ENCODE results near the gene ANKS1B.
"Not testable (repeated sequence)": the region's sequence is repeated elsewhere in the genome, so short reads cannot be mapped to it uniquely, and the experiment has no call there.

Gene ANKS1B

DNA sequence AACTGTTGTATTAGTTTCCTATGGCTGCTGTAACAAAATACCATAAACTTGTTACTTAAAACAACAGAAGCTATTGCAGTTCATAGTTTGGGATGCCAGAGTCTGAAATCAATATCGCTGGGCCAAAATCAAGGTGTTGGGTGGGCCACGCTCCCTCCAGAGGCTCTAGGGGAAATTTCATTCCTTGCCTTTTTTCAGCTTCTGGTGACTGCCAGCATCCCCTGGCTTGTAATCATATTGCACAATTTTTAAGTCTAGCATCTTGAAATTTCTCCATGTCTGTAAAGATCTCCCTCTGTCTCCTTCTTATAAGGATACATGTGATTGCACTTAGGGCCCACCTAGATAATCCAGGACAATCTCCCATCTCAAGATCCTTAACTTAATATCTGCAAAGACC is 386.0 kb downstream of the ANKS1B start:
- DNase-seq (ENCODE audit: low read depth in 1 of 2, low spot score in 1 of 2), result no peak

GRCh38 chr12:99596762-99597161 is 388.0 kb downstream of the ANKS1B start:
- DNase-seq (ENCODE audit: low read depth in 1 of 2, low spot score in 1 of 2), result no peak

- DNase-seq (ENCODE audit: low read depth in 1 of 2, low spot score in 1 of 2), result not testable (repeated sequence)
Observed at GRCh38 chr12:99577125-99577524, 407.6 kb downstream of the ANKS1B start.

GRCh38 chr12:99573980-99574379 is 410.8 kb downstream of the ANKS1B start:
- no peak for DNase-seq (ENCODE audit: low read depth in 1 of 2, low spot score in 1 of 2)

DNA sequence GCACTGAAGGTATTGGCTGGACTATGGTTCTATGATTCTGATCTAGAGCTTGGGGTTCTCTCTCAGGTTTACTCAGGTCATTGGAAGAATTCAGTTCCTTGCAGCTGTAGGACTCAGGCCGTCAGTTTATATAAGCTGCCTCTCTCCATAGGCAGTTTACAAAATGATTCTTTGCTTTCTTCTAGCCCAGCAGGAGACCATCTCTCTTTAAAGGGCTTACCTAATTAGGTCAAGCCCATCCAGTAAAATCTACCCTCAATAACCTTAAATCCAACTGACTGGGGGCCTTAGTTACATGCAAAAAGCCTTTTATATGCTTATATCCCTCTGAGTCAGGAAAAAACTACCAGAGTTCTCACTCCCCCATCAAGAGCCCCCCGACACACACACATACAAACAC is 417.7 kb downstream of the ANKS1B start:
- DNase-seq (ENCODE audit: low read depth in 1 of 2, low spot score in 1 of 2), result no peak

DNA sequence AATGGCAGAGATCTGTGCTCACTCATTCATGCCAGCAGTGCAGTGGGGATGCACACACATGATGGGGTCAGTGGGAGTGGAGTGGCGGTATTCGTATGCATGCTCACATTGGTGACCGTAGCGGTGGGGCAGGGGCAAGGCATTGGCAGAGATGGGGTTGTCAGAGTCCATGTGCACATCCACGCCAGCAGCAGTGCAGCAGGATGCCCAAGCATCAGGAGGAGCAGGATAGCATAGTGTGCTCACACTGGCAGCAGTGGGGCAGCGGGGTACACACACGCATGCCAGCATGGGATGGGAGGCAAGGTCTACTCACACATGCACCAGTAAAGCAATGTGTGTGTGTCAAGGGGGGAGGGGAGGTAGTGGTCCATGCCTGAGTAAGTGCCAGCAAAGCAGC is 426.6 kb downstream of the ANKS1B start:
- DNase-seq (ENCODE audit: low read depth in 1 of 2, low spot score in 1 of 2), result no peak

DNA sequence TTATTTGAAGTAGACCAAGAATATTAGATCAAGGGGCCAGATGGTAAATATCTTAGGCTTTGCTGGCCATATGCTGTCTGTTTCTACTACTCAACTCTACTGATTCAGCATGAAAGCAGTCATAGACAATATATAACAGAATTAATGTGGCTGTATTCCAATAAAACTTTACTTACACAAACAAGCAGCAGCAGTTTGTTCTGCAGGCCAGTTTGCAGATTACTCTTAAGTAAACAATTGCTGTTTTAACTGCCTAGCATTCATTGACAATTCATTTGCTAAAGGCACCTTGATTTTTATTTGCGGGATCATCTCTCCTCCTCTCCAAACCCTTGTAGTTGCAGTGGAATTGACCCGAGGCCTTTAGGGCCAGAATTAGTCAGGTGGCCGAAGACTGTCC is 431.3 kb downstream of the ANKS1B start:
- DNase-seq (ENCODE audit: low read depth in 1 of 2, low spot score in 1 of 2), result no peak

- no peak for DNase-seq (ENCODE audit: low read depth in 1 of 2, low spot score in 1 of 2)
Observed at GRCh38 chr12:99552022-99552421, 432.7 kb downstream of the ANKS1B start.

GRCh38 chr12:99549651-99550050 is 435.1 kb downstream of the ANKS1B start:
- DNase-seq (ENCODE audit: low read depth in 1 of 2, low spot score in 1 of 2), result no peak

- no peak for DNase-seq (ENCODE audit: low read depth in 1 of 2, low spot score in 1 of 2)
Observed at GRCh38 chr12:99549196-99549595, 435.5 kb downstream of the ANKS1B start.

GRCh38 chr12:99544457-99544856 is 440.3 kb downstream of the ANKS1B start:
- no peak for DNase-seq (ENCODE audit: low read depth in 1 of 2, low spot score in 1 of 2)

GRCh38 chr12:99529966-99530365 is 454.8 kb downstream of the ANKS1B start:
- no peak for DNase-seq (ENCODE audit: low read depth in 1 of 2, low spot score in 1 of 2)

DNA sequence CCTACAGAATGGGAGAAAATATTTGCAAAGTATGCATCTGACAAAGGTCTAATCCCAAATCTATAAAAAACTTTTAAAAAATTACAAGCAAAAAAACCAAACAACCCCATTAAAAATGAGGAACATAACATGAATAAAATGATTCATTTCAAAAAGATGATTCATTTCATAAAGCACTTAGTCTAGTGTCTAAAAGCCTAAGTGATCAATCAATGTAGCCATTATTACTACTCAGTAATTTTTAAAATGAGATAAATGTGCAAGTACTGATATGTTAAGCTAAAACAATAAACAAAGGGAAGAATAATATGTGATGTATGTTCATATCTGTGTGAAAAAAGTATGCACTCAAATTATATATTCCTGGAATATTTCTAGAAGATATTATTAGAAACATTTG is 456.3 kb downstream of the ANKS1B start:
- no peak for DNase-seq (ENCODE audit: low read depth in 1 of 2, low spot score in 1 of 2)

- no peak for DNase-seq (ENCODE audit: low read depth in 1 of 2, low spot score in 1 of 2)
Observed at GRCh38 chr12:99523853-99524252, 460.9 kb downstream of the ANKS1B start.

- no peak for DNase-seq (ENCODE audit: low read depth in 1 of 2, low spot score in 1 of 2)
Observed at GRCh38 chr12:99522456-99522855, 462.3 kb downstream of the ANKS1B start.

- DNase-seq (ENCODE audit: low read depth in 1 of 2, low spot score in 1 of 2), result no peak
Observed at GRCh38 chr12:99521664-99522063, 463.1 kb downstream of the ANKS1B start.

DNA sequence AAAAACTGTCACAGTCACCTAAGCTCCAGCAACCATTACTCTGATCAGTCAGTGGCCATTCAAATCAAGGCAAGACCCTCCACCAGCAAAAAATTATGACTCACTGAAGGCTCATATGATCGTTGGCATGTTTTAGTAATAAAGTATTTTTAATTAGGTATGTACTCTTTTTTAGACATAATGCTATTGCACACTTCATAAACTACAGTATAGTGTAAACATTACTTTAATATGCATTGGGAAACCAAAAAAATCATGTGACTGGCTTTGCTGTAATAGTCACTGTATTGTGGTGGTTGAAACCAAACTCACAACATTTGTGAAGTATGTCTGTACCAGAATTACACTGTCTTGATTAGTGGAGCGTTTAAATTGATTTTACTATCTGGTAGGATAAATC is 471.7 kb downstream of the ANKS1B start:
- DNase-seq (ENCODE audit: low read depth in 1 of 2, low spot score in 1 of 2), result no peak

DNA sequence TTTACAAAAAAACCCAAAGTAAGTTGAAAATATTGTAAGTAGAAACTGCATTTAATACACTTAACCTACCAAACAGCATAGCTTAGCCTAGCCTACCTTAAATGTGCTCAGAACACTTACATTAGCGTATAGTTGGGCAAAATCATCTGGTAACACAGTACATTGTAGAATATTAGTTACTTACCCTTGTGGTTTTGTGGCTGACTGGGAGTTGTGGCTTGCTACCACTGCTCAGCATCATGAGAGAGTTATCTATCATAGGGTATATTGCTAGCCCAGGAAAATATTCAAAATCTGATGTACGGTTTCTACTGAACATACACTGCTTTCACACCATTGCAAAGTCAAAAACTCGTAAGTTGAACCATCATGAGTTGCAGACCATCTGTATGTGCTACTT is 478.9 kb downstream of the ANKS1B start:
- no peak for DNase-seq (ENCODE audit: low read depth in 1 of 2, low spot score in 1 of 2)

DNA sequence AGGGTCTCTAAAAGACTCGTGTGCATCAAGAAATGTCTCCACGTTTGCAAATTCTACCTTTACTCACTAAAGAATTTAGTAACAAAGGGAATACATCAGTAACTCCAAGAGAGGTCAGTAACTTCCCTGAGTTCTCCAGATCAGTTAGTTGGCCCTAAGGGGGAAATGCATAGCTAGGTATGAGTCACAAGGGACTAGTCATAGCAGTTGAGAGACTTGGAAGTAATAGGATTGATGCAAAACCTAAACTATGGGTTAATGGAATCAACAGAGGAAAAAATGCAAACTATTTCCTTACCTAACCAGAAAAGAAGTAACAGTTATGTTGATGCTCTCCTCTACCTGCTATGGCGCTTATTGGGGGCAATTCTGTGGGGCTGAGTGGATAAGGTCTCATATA is 486.0 kb downstream of the ANKS1B start:
- no peak for DNase-seq (ENCODE audit: low read depth in 1 of 2, low spot score in 1 of 2)

DNA sequence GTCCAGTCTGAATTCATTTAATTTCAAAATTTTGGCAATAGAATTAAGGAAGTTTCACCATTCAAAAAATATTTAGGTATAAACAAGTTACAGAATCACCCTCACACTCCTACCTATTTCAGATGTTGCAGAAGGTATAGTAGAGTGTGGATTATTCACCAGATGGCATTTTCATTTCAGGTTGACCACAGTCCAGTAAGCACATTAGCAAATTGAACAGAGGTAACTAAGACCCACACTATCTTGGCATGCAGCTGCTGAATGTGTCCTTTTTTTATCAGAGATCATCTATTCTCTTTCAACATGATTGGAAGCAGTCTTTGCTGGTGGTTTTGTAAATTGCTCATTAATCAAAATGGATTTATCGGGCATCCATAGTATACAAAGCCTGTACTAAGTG is 488.9 kb downstream of the ANKS1B start:
- DNase-seq (ENCODE audit: low read depth in 1 of 2, low spot score in 1 of 2), result no peak

DNA sequence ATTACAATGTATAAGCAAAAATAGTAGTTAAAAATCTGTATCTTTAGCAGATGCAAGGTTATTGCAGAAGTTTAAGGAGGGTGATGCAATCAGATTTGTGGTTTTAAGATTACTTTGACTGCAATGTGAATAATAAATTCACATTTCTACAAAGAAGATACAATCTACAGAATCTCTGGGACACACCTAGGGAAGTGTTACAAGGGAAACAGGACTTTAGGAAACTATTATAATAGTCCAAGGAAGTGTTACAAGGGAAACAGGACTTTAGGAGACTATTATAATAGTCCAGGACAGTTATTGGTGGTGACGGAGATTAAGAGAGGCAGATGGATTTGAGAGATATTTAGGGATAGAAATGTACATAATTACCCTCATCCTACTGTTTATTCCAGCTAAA is 491.5 kb downstream of the ANKS1B start:
- DNase-seq (ENCODE audit: low read depth in 1 of 2, low spot score in 1 of 2), result no peak

- no peak for DNase-seq (ENCODE audit: low read depth in 1 of 2, low spot score in 1 of 2)
Observed at GRCh38 chr12:99486277-99486676, 498.5 kb downstream of the ANKS1B start.

GRCh38 chr12:99479149-99479548 is 505.6 kb downstream of the ANKS1B start:
- DNase-seq (ENCODE audit: low read depth in 1 of 2, low spot score in 1 of 2), result no peak

DNA sequence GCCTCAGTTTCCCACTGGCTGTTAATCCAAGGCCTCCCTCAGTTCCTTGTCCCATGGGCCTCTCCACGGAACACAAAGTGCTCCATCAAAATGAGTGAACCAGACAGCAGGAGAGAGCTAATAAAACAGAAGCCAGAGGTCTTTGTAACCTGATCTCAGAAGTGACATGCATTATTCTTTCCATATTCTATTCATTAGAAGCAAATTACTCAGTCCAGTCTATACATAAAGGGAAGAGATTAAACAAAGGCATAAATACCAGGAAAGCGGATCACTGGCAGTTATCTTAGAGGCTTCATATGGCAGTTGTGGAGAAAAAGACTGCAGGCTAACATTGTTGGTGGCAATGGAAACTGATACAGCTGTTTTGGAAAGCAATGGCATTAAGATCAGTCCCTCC is 507.8 kb downstream of the ANKS1B start:
- DNase-seq (ENCODE audit: low read depth in 1 of 2, low spot score in 1 of 2), result no peak
